T-helper 9 cell (primary cell): Measurements from ENCODE around the gene CACNA1C.

ENCODE experiments used
- DNase-seq: peaks from one replicate; pipeline ENCODE4 v3.0.0-alpha.2; 2020

CACNA1C gene

DNA sequence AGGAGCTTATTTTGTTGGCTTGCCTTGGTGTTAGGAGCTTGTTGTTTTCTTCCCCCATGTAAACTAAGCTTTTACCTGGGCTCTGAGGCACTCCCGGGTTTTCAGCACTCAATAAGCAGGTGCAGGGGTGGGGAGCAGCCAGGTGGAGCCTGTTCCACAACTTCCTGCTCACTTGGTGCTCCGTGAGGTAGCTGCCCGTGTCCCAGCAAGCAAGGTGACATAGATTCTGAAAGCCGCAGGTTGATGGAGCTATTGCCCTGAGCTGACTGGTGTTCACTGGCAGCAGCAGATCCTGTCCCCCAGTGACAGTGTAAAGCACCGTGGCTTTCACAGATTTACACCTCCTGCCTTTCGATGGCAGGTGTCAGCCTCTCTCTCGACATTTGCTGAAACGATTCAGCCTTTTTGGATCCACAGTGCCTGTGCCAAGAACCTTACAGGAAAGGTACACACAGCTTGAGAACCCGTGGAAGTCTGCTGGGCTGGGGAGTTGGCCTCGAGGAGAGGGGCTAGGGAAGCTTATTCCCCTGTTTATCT is 446.2 kb downstream of the CACNA1C start:
- no peak for DNase-seq

DNA sequence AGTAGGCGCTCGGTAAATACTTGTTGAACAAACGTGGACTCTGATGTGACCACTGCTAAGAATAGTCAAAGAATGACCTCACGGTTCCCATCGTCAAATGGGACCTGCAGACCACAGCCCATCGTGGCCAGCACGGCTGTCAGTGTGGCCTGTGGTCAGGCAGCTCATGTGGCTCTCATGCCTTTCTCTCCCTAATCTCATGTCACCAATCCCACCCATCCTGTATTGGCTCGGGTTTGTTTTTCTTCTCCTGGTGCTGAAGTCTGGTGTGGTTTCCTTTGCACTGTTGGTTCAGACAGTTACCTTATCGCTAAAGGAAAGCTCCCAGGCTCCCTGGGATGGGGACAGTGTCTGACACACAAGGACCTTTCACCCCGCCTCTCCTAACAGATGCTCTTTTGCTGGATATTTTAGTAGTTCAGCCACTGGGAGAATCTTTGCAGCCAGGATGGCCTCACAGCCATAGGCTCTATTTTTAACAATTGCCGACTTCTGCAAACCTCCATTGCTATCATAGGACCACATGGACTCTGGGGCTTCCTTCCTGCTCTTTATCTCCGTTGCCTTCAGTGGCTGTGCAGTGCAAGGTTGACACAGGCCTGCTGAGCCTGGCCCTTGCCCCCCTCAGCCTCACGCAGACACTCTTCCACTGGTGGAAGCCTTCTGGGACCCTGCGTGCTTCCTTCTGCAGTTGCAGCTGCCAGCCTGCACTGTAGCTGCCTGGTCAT is 448.8 kb downstream of the CACNA1C start:
- no peak for DNase-seq

DNA sequence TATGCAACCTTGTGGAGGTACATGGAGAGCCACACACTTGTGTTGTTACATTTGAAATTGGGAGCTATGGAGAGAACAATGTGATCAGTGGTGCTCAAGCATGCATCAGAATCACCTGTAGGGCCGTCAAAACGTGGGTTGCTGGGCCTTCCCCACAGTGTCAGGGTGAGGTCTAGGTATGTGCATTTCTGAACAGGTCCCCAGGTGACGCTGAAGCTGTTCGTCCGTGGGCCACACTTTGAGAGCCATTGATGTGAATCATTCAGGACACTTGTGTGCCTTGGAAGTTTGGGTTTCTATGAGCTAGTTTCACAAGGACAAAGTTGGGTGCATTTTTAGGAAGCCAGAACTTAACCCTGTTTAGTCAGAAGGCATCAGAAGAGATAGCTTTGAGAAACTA is 450.2 kb downstream of the CACNA1C start:
- no peak for DNase-seq

DNA sequence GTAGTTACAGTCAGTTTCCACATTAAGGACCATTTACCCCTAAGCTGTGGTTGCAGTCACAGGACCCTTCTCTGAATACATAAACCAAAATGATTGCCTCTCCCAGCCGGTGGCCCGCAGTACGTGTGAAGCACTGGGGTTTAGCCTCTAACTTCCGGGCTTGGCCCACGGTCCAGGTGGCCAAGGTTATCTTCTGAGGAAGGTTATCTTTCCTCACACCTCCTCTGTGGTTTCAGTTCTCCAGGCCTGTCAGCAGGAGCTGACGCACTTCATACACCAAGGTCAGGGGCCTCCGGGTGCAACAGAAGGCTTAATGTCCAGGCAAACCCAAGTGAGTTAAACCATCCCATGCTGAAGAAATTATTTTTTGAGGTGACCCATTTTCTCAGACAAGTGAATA is 451.0 kb downstream of the CACNA1C start:
- DNase-seq = no peak

DNA sequence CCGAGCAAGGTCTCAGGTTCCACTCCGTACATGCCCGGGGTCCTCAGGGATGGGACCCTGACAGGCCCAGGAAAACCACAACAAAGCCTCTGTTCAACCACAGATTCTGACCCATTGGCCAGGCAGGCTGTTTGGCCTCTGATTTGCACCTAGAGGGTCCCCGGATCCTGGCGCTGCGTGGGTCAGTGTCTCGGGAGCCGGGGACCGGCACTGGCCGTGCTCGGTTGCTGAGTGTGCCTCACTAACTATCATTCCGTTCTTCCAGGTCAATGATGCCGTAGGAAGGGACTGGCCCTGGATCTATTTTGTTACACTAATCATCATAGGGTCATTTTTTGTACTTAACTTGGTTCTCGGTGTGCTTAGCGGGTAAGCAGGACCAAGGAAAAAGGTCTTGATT is 451.8 kb downstream of the CACNA1C start:
- no peak for DNase-seq

DNA sequence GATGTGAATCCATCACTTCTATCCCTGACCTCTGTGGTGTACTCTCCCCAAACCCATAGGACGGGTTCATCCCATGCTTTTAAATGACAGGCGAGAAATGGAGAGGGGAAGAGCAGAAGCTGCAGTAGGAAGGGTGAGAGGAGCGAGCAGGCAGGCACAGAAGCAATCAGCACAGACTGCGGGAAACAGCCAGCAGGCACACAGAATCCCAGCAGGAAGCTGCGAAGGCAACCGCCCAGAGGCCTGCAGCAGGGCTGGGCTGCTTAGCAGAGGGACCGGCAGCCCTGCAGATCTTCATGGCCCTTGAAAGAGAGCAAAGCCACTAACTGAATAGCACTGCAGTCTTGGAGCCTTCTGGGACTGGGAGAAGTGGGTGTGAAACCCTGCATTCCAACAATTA is 455.0 kb downstream of the CACNA1C start:
- DNase-seq = no peak

DNA sequence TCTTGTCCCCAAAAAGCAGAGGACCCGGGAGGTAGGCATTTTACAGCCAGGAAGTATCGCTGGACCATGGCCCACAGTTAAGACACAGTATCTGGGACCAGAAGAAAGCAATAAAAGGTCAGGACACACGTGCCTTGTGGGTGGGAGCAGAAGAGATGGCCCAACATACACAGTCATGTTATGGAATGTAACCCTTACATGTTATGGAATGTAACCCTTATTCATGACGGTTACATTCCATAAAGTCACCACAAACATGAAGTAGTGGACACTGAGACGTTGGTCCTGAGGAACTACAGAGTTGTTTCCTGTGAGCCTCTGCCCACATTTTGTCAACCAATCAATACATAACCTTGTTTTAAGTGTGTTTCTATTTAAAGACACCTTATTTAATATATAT is 456.4 kb downstream of the CACNA1C start:
- no peak for DNase-seq

DNA sequence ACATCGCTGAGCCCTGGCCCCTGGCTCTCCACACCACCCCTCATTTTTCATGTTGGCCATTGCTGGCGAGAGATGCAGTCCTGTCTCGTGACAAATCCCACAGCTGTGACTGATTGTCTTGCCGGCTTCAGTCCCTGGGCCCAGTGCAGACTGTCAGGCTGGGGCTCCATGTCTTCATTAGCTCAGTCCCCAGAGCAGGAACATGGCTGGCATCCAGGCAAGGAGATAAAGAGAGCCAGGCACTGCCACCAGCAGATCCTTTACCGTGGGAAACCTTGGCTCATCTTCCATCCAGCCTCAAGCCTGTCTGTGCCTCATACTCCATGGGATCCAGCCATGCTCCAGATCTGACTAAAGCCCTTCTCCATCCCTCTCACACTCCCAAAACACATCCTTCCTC is 457.3 kb downstream of the CACNA1C start:
- no peak for DNase-seq

DNA sequence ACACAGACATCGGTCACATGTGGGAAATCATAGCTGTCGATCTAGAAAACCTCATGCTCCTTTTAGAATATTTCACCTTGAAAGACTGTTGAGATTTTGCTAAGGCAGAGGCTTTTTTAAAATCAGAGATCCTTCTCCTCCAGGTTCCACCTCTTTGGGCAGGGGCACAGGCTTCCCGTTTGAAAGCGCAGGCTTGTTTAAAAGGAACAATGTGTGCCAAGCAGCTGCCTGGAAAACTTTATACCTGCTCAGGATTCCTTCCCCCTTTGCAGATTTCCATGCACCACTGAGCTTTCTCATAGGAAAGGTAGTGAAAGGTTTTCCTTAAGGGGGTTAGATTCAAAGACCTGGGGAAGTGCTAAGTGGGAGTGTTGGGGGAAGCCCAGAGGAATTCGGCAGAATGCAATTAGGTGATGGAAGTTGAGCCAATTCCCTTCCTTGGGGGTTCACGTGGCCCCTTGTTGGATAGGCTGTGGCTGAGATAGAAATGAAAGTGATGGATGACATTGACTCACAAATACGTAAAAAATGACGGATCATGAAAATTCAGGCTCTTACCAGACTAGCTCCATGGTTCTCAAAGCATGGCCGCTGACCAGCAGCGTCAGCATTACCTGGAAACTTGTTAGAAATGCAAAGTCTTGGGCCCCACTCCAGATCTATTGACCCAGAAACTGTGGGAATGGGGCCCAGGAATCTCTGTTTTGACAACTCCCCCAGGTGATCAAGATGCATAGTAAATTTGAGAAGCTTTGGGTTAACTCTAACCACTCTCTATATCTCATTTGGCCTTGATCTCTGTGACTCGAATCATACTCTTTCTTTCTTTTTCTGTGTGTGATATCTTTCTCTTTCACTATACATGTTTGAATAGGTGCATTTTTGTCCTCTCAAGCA is 460.6 kb downstream of the CACNA1C start:
- DNase-seq = no peak

DNA sequence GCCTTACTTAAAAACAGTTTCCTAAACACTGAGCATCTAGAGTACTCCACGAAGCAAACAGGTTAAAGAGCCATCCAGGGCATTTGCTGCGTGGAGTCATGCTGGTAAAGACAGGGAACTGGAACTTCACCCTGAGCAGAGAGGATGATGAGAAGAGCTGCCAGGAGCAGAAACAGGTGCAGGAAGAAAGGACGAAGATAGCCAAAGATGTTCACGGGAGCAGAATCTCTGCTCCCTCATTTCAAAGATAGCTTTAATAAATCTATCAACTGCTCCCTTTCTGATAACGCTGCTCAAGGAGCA is 461.2 kb downstream of the CACNA1C start:
- no peak for DNase-seq

DNA sequence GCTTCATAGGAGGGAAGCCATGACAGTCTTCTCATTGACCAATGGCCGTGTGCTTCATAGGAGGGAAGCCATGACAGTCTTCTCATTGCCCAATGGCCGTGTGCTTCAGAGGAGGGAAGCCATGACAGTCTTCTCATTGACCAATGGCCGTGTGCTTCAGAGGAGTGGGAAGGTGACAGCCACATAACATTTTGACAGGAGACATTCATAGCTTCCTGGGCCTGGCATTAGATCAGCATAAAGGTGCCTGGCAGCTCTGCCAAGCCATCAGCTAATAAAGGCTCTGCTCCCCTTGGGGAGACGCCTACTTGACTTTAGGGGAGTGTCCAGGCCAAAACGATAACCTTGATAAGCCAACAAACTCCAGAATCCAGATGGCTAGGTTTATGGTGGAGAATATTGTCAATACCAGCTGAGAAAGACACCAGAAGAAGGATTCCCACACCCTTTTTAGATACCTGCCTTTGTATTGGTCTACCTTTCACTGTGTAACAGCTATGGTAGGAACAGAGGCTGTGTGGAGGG is 468.0 kb downstream of the CACNA1C start:
- no peak for DNase-seq

DNA sequence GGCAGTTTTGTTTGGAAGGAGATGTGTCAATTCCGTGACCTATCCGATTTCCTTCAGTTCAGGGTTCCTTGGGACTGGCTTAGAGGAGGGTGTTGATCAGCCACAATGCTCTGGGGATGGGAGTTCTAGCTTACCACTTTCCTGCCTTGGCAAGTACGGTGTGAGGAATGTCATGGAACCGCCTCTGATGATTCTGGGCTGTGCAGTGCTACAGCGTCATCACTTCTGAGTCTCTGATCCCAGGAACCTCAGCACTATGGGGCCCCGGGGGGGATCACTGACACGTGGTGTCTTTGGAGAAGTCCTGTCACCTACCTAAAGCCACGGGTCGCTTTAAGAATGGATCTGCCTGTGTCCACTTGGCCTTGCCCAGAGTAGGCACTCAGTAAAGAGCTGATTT is 470.5 kb downstream of the CACNA1C start:
- no peak for DNase-seq

DNA sequence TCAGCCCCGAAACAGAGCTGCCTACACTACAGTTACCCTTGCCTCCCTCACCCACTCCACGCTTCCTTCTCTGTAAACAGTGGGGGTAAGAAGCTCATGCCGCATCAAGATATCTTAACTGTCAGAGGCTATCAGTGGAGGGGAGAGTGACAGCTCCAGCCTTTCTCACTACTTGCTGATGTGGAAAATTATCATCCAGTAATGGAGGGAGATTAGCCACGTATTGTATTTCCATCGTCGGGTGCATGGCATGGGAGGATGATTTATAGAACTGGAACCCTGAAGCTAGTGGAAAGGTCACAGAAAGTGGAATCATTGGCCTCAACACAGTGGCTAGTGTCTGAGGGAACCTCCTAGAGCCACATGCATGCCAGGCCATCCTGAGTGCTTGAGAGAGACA is 471.1 kb downstream of the CACNA1C start:
- DNase-seq = no peak

DNA sequence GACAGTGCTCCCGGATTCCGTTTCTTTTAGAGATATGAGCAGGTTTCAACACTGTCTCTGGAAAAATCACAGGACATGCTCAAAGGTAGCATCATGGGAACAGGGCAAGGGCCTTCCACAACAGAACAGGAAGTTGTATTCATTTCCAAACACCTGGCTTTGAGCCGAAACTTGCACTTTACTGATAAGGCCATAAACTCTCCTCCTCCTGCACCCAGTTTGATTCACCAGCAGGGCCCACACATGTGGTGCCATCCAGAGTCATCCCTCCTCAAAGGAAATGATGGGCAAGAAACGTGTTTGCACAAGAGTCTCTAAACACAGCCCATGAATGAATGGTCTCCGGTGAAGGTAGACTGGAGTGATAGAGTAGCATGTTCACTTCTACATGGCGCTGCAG is 473.6 kb downstream of the CACNA1C start:
- no peak for DNase-seq

DNA sequence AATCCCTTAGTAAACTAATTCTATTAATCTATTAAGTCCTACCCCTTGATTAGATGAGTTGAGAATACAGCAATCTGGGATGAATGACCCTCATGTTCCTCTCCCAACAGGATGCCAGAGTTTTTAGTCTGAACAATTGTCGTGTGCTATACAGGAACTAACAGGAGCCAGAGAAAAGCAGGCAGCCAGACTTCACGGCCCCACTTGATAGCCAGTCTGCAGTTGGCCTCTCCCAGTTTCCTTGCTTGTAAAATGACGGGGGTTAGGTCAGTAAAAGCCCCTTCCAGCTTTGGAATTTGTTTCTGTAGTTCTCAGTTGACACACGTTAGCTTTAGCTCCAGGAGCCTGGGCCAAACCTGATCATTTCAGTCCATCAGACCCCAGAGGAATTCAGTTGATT is 475.2 kb downstream of the CACNA1C start:
- no peak for DNase-seq

DNA sequence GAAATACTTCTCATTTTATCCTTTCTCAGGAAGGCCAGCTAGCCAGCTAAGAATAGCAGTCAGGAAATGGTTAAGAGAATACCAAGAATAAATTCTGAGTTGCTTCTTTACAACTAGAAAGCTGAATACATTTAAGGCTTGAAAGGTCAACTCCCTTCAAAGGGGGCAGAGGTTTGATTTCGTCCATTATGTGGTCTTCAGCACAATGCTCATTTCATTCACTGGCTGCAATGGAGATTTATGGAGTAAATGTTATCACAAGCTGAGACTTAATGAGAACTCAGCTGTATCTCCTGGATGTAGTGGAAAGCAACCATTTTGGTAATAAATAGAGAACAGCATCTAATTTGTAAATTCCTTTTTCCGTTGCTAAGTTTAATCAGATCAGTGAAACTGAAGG is 477.0 kb downstream of the CACNA1C start:
- no peak for DNase-seq

DNA sequence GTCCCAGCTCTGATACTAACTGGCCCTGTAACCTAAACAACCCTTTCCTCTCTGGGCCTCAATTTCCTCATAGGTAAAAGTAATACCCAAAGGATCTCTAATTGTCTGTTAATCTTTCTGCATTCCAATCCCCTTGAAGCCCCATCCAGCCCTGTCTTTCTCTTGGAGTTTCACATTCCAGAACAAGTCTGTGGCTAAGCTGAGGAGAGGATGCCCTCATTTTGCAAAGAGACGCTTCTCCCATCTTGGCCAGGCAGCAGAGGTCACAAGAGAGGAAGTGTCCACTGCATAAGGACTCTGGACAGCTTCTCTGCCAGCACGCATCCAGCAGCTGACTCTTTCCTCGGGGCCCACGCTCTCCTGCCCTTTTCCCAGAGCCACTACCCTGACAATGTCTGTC is 478.6 kb downstream of the CACNA1C start:
- no peak for DNase-seq

DNA sequence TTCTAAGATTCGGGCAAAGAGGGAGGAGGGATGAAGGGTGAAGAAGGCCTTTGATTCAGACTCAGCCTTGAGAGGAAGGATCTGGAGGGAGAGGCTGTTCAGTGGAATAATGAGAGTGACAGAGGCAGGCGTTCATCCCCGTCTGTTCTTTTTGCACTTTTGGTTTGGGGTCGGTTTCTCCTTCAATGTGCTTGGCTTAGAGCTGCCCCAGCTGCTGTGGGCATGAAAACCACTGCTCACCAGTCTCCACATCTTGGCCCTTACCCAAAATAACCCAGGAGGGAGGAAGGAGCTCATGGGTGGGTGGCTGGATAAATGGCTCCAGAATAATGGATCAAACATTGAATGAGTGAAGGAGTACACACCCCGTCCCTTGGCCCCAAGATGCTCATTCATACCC is 480.2 kb downstream of the CACNA1C start:
- DNase-seq = no peak

DNA sequence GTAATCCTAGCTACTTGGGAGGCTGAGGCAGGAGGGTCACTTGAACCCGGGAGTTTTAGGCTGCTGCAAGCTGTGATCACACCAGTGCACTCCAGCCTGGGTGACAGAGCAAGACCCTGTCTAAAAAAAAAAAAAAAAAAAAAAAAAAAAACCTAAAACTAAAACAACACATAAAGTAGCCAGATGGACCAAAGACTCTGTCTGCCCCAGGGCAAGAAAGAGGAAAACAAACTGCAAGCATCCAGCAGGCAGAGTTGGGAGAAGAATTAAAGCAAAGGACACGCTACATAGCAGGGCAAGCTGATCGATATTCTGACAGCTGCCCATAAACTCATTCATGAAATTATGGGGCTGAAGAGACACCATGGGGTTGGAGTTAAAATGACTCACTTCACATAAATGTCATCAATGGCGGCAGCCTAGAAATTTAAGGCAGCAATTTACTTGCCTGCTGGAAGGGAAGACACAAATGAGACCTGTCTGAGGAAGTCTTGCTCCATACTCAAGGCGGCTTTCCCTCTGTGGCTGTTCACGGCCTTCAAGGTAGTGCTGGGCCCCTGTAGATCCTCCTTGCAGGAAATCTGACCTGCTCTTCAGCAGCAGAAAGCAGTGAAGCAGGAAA is 482.9 kb downstream of the CACNA1C start:
- DNase-seq = no peak

DNA sequence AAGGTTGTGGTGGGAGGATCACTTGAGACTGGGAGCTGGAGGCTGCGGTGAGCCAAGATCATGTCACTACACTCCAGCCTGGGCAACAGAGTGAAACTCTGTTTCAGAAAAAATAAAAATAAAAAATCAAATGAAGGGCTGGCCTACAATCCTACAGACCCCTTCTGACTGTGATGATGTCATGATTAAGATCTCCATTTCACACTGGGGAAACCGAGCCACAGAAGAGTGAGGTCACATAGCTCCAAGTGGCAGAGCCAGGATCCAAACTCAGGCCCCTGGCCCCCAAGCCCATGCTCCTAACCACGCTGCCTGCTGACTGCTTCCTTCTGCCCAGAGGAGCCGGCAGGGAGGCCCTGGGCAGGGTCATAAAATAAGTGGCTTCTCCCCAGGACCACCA is 483.9 kb downstream of the CACNA1C start:
- no peak for DNase-seq

DNA sequence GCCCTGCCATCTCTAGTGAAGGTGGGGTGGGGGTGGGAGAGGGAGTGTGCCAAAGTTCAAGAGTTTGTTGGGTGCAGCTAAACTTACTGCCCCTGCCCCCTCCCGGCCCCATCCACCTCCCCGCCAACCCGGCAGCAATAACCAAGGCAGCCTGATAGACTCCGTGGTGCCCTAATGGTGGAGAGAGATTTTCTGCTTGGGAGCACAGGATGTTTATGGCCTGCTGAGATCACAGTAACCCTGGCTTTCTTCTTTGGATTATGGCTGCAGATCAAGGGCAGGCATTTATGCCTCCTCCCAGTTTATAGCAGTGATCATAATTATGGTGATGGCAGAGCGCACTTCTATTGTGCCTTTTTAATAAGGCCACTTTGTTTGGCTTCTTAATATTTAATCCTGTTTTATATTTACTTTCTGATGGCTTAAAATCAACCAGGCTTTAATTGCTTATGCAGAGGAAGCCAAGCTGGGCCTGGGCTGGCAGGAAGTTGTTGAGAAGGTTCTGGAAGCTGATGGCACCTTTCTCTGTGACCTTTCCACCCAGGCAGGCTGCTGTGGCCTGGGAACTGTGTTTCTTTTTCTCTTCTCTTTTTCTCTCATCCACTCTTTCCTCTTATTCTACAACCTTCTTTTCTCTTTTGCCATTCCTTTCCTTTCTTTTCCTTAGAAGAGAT is 485.2 kb downstream of the CACNA1C start:
- DNase-seq = no peak

DNA sequence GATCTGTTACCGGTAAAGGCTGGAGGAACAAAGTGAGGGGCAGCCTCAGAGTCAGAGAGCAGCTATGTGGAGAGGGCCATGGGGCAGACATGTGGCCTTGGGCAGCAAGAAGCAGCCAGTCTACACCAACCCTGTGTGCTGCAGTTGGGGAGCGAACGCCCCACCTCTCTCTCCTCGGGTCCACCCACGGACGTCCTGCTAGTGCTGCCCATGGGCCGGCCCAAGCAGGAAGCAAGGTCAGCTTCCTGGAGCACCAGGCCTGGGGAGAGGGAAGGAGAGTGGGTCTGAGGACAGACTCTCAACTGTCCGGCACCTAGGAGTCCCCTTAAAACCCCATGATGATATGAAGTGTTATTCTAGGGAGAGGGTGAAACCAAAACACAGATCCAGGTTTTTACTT is 487.2 kb downstream of the CACNA1C start:
- DNase-seq = no peak

DNA sequence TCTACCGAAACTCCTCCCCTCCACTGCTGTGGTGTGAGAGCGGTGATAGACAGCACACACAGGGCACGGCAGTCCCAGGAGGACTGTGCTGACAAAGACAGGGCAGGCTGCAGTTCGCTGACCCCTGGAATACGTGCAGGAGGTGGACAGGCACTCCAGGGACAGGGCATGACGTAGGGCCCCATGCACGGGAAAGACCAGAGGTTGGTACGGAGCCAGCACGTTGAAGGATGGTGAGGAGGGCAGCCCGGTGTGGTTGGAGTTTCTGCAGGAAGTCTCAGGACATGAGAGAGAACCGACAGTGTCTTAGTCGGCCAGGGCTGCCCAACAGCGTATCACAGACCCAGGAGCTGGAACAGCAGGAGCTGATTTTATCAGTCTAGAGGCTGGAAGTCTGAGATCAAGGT is 487.8 kb downstream of the CACNA1C start:
- DNase-seq = no peak
